ENCODE results near the gene RUNDC1.
"Not testable (repeated sequence)": the region's sequence is repeated elsewhere in the genome, so short reads cannot be mapped to it uniquely, and the experiment has no call there.

RUNDC1 gene

GRCh38 chr17:42992872-42993271 is 12.5 kb downstream of the RUNDC1 start:
- FAIRE-seq: no peak

GRCh38 chr17:42993913-42994312 is 13.5 kb downstream of the RUNDC1 start:
- FAIRE-seq: not testable (repeated sequence)

GRCh38 chr17:42997390-42997983 is 17.1 kb downstream of the RUNDC1 start:
- FAIRE-seq: no peak

- FAIRE-seq: peak; percentile 94
These were observed 17.9 kb downstream of the RUNDC1 start, which contains the start of gene RPL27 for GRCh38 chr17:42997984-42998938. Gene RPL27, plus strand, starts transcription at chr17:42998419. Its CDS starts 332 bp downstream, at chr17:42998751.

- FAIRE-seq: no peak
These were observed 18.7 kb downstream of the RUNDC1 start for GRCh38 chr17:42999003-42999525.

GRCh38 chr17:43000894-43001293 is 20.5 kb downstream of the RUNDC1 start:
- not testable (repeated sequence) for FAIRE-seq

GRCh38 chr17:43003542-43004172 is 23.3 kb downstream of the RUNDC1 start:
- no peak for FAIRE-seq

GRCh38 chr17:43006639-43007551 is 26.5 kb downstream of the RUNDC1 start, which contains the start of gene IFI35:
Gene IFI35, plus strand, starts transcription at chr17:43006784. Its CDS starts 164 bp downstream, at chr17:43006948.
- FAIRE-seq: no peak

GRCh38 chr17:43010667-43011308 is 30.4 kb downstream of the RUNDC1 start:
- FAIRE-seq: no peak

GRCh38 chr17:43011728-43012472 is 31.5 kb downstream of the RUNDC1 start:
- no peak for FAIRE-seq

GRCh38 chr17:43013296-43013695 is 32.9 kb downstream of the RUNDC1 start:
- FAIRE-seq: no peak

- FAIRE-seq: no peak
These were observed 33.8 kb downstream of the RUNDC1 start for GRCh38 chr17:43014020-43014648.

GRCh38 chr17:43014649-43015542 is 34.5 kb downstream of the RUNDC1 start:
- no peak for FAIRE-seq

GRCh38 chr17:43015579-43015978 is 35.2 kb downstream of the RUNDC1 start:
- FAIRE-seq: no peak

- no peak for FAIRE-seq
These were observed 35.9 kb downstream of the RUNDC1 start for GRCh38 chr17:43016216-43016615.

- FAIRE-seq: no peak
These were observed 37.9 kb downstream of the RUNDC1 start for GRCh38 chr17:43018008-43018853.

- no peak for FAIRE-seq
These were observed 38.6 kb downstream of the RUNDC1 start for GRCh38 chr17:43018932-43019331.

GRCh38 chr17:43019418-43019817 is 39.1 kb downstream of the RUNDC1 start:
- no peak for FAIRE-seq
